Measurements from ENCODE around the gene SLC28A2. TPM values are rescaled to one million over a fixed set of nuclear protein-coding genes. Genes with fewer than 3 reads are reported as not detected.

SLC28A2 gene
- total RNA-seq, 1 donor from 2014 or later: 86.6 TPM

- no peak for DNase-seq (ENCODE audit: low spot score)
Measured at GRCh38 chr15:45326280-45326679, 74.2 kb downstream of the SLC28A2 start.

- no peak for DNase-seq (ENCODE audit: low spot score)
Measured at GRCh38 chr15:45326741-45327140, 74.7 kb downstream of the SLC28A2 start.

Other genes with a start within 250 kb of the SLC28A2 start
- 36.4 TPM for gene SORD, start 229.0 kb upstream of the SLC28A2 start, total RNA-seq
- 366 TPM for gene DUOX2, start 138.1 kb upstream of the SLC28A2 start, total RNA-seq
- 87.1 TPM for gene DUOXA2, start 137.9 kb upstream of the SLC28A2 start, total RNA-seq
- 10.6 TPM for gene DUOXA1, start 122.4 kb upstream of the SLC28A2 start, total RNA-seq
- gene DUOX1, start 122.2 kb upstream of the SLC28A2 start, total RNA-seq: 23.4 TPM
- gene SHF, start 64.3 kb upstream of the SLC28A2 start, total RNA-seq: 10.4 TPM
- 136 TPM for gene GATM, start 126.3 kb downstream of the SLC28A2 start, total RNA-seq